Measurements from ENCODE around the gene ARMC9.
"Not testable (repeated sequence)": the region's sequence is repeated elsewhere in the genome, so short reads cannot be mapped to it uniquely, and the experiment has no call there.

The ARMC9 gene

GRCh38 chr2:231399046-231399852 is 200.8 kb downstream of the ARMC9 start:
- ATAC-seq: no peak
- DNase-seq: no peak

- no peak for ATAC-seq
- DNase-seq: no peak
Observed at GRCh38 chr2:231399853-231400680, 201.6 kb downstream of the ARMC9 start.

- DNase-seq, ATAC-seq: not testable (repeated sequence)
Observed at GRCh38 chr2:231400681-231401080, 202.2 kb downstream of the ARMC9 start.

- ATAC-seq: not testable (repeated sequence)
Observed at GRCh38 chr2:231401101-231401500, 202.7 kb downstream of the ARMC9 start.

GRCh38 chr2:231403421-231404182 is 205.2 kb downstream of the ARMC9 start:
- not testable (repeated sequence) for DNase-seq, ATAC-seq

More at GRCh38 chr2:231401101-231401500, 202.7 kb downstream of the ARMC9 start:
- not testable (repeated sequence) for DNase-seq

- DNase-seq, ATAC-seq: not testable (repeated sequence)
Observed at GRCh38 chr2:231404183-231404578, 205.8 kb downstream of the ARMC9 start.

GRCh38 chr2:231405601-231406367 is 207.4 kb downstream of the ARMC9 start:
- DNase-seq: peak; percentile 61
- ATAC-seq: not testable (repeated sequence)

- not testable (repeated sequence) for ATAC-seq, DNase-seq
Observed at GRCh38 chr2:231407686-231408085, 209.3 kb downstream of the ARMC9 start.

- not testable (repeated sequence) for ATAC-seq, DNase-seq
Observed at GRCh38 chr2:231408304-231408703, 209.9 kb downstream of the ARMC9 start.

GRCh38 chr2:231409776-231410175 is 211.3 kb downstream of the ARMC9 start:
- no peak for DNase-seq
- ATAC-seq: no peak

- ATAC-seq (no peak), DNase-seq (peak; percentile 34)
Observed at GRCh38 chr2:231410293-231411004, 212.0 kb downstream of the ARMC9 start.

- ATAC-seq (no peak), DNase-seq (no peak)
Observed at GRCh38 chr2:231411237-231411636, 212.8 kb downstream of the ARMC9 start.

- DNase-seq: peak; percentile 84
- peak; percentile 98 for ATAC-seq
Observed at GRCh38 chr2:231411831-231412617, 213.6 kb downstream of the ARMC9 start.

- ATAC-seq (no peak), DNase-seq (no peak)
Observed at GRCh38 chr2:231412618-231412963, 214.2 kb downstream of the ARMC9 start.

- ATAC-seq (no peak), DNase-seq (no peak)
Observed at GRCh38 chr2:231413456-231413855, 215.0 kb downstream of the ARMC9 start.

GRCh38 chr2:231413921-231414476 is 215.6 kb downstream of the ARMC9 start:
- no peak for DNase-seq
- ATAC-seq: no peak

GRCh38 chr2:231415029-231415428 is 216.6 kb downstream of the ARMC9 start:
- no peak for ATAC-seq

GRCh38 chr2:231418820-231419640 is 220.6 kb downstream of the ARMC9 start:
- no peak for DNase-seq
- no peak for ATAC-seq

More at GRCh38 chr2:231415029-231415428, 216.6 kb downstream of the ARMC9 start:
- DNase-seq: no peak
